Sigmoid colon (tissue), 7 donors: Measurements from ENCODE around the gene SIM2. TPM values are rescaled to one million over a fixed set of nuclear protein-coding genes. Genes with fewer than 3 reads are reported as not detected.
A peak's percentile ranks its signal among the peaks of the same experiment; 100 is the strongest.

Experiments
- DNase-seq: peaks from one replicate; pipeline ENCODE4 v3.0.0-alpha.2; 2019
- H3K27ac ChIP-seq, 4 donors: fragments of 200-600 bp; sonication (generic); one replicate each; pipeline ENCODE4 v1.5.1; 2016 to 2019; ENCODE audit warnings: mild to moderate bottlenecking in 1 of 4
- H3K27me3 ChIP-seq, 3 donors: fragments of 200-600 bp; sonication (generic); one replicate each; pipeline ENCODE4 v1.5.1; 2019; ENCODE audit warnings: mild to moderate bottlenecking in 1 of 3
- H3K36me3 ChIP-seq, 4 donors: fragments of 200-600 bp; sonication (generic); one replicate each; pipeline ENCODE4 v1.5.1; 2016 to 2019
- H3K4me1 ChIP-seq, 4 donors: fragments of 200-600 bp; sonication (generic); one replicate each; pipeline ENCODE4 v1.5.1; 2017 to 2019
- H3K4me3 ChIP-seq, 4 donors: fragments of 200-600 bp; sonication (generic); one replicate each; pipeline ENCODE4 v1.5.1; 2017 to 2019; ENCODE audit warnings: mild to moderate bottlenecking in 2 of 4, moderate library complexity in 1 of 4
- H3K9me3 ChIP-seq, 4 donors: fragments of 200-600 bp in 3 of 4; sonication (generic) in 3 of 4; one replicate each; pipeline versions ENCODE4 v1.5.1 to v1.6.1; 2013 to 2019
- CTCF ChIP-seq, 4 experiments: fragments of 450-650 bp in 3 of 4; fragments of 200-600 bp in 1 of 4; IDR thresholded peaks; one replicate each; pipeline ENCODE4 v1.5.1; 2016 to 2019; ENCODE audit warnings: antibody characterized with exemption in 4 of 4, mild to moderate bottlenecking in 3 of 4, moderate library complexity in 2 of 4
- EP300 ChIP-seq, 4 donors: sonication (generic); formaldehyde crosslinking; IDR thresholded peaks; one replicate each; pipeline ENCODE4 v1.6.1; 2017; ENCODE audit warnings: antibody characterized with exemption in 4 of 4
- POLR2A ChIP-seq, 2 donors: fragments of 450-650 bp; IDR thresholded peaks; one replicate each; pipeline ENCODE4 v1.6.1; 2016; ENCODE audit warnings: antibody characterized with exemption in 2 of 2, mild to moderate bottlenecking in 2 of 2, moderate library complexity in 2 of 2
- POLR2AphosphoS5 ChIP-seq, 4 donors: sonication (generic); formaldehyde crosslinking; IDR thresholded peaks; one replicate each; pipeline ENCODE4 v1.6.1; 2017; ENCODE audit warnings: antibody characterized with exemption in 4 of 4
- WGBS, 2 donors: extraction: QIAGEN DNeasy Blood & Tissue Kit; methylation state at CpG; one replicate each; pipeline ENCODE4 v1.1.7; 2013; 5-methylcytosine and 5-hydroxymethylcytosine counted together
- intact Hi-C: fragments of 100-400 bp; cut with DNase I; formaldehyde crosslinking; loops from one replicate; pipeline ENCODE4 v1.15.1; 2023
- polyA plus RNA-seq, 3 donors: library from polyadenylated mRNA; stranded (reverse); fragments of 200-250 nt; gene quantifications; one replicate each; pipeline ENCODE4 v1.2.3, GENCODE V29; 2013
- total RNA-seq, 4 donors: library from RNA; depleted of rRNA; stranded (reverse); fragments of >200 nt; gene quantifications; one replicate each; pipeline ENCODE4 v1.1.0, GENCODE V29; 2016
- donor health status: healthy with polysubstance abuse.
- donor health status: Bipolar disorder and iron deficiency.
- donor health status: healthy.

Gene SIM2
- total and polyA plus RNA-seq, 7 donors: 0.01 to 0.60 TPM; not detected in 5

- WGBS, 2 donors: 4 to 8% methylated on average over 49 of the region's 49 CpGs
- Histone ChIP-seq H3K4me3 (peak overlapping the region in 1 of 4 donors; percentile 11), H3K36me3 (no peaks in the 10 kb centered on the region), H3K9me3 (no peaks in the 10 kb centered on the region), H3K4me1 (peaks cover 0 to 71% (median 64%) of the 10 kb centered on the region in 4 donors), H3K27ac (no peak overlapping the region), H3K27me3 (peaks cover 76 to 100% (median 96%) of the 10 kb centered on the region in 3 donors)
- peak; percentile 56 for DNase-seq
- TF ChIP-seq POLR2A (IDR thresholded peaks at IDR 0.05): no peak
- no peak for TF ChIP-seq EP300 (IDR thresholded peaks at IDR 0.05)
- TF ChIP-seq POLR2AphosphoS5 (IDR thresholded peaks at IDR 0.05): no peak
- no peak for TF ChIP-seq CTCF (IDR thresholded peaks at IDR 0.05)
- intact Hi-C loops: no loop called here
Measured at GRCh38 chr21:36704281-36704957, 5.5 kb downstream of the SIM2 start.

GRCh38 chr21:36704958-36705678 lies 6.2 kb downstream of the SIM2 start:
- peaks cover 76 to 100% (median 96%) of the 10 kb centered on the region in 3 donors for H3K27me3 ChIP-seq
- peak overlapping the region in 1 of 4 donors; percentile 11 for H3K4me3 ChIP-seq
- 5 to 10% methylated on average over 39 of the region's 39 CpGs for WGBS, 2 donors
- no peak overlapping the region for H3K27ac ChIP-seq
- H3K4me1 ChIP-seq: peaks cover 0 to 70% (median 60%) of the 10 kb centered on the region in 4 donors
- TF ChIP-seq EP300 (IDR thresholded peaks at IDR 0.05) (no peak), POLR2A (IDR thresholded peaks at IDR 0.05) (no peak), CTCF (IDR thresholded peaks at IDR 0.05) (no peak), POLR2AphosphoS5 (IDR thresholded peaks at IDR 0.05) (no peak)
- DNase-seq: peak; percentile 41
- intact Hi-C loops: no loop called here
- no peaks in the 10 kb centered on the region for H3K9me3 ChIP-seq
- H3K36me3 ChIP-seq: no peaks in the 10 kb centered on the region

- Histone ChIP-seq H3K27me3 (peaks cover 78 to 100% (median 97%) of the 10 kb centered on the region in 3 donors), H3K9me3 (no peaks in the 10 kb centered on the region), H3K4me1 (peaks cover 0 to 64% (median 55%) of the 10 kb centered on the region in 4 donors), H3K4me3 (no peak overlapping the region), H3K36me3 (no peaks in the 10 kb centered on the region), H3K27ac (no peak overlapping the region)
- intact Hi-C loops: no loop called here
- 5 to 9% methylated on average over 22 of the region's 22 CpGs for WGBS, 2 donors
- TF ChIP-seq EP300 (IDR thresholded peaks at IDR 0.05): no peak
- no peak for DNase-seq
Measured at GRCh38 chr21:36705679-36706481, 7.0 kb downstream of the SIM2 start.

- Histone ChIP-seq H3K27ac (no peak overlapping the region), H3K4me1 (peaks cover 0 to 58% (median 50%) of the 10 kb centered on the region in 4 donors), H3K27me3 (peaks cover 72 to 100% (median 97%) of the 10 kb centered on the region in 3 donors), H3K4me3 (no peak overlapping the region), H3K36me3 (no peaks in the 10 kb centered on the region), H3K9me3 (no peaks in the 10 kb centered on the region)
- 5% methylated on average over 13 of the region's 13 CpGs for WGBS, 2 donors
- no peak for TF ChIP-seq POLR2A (IDR thresholded peaks at IDR 0.05)
- no peak for TF ChIP-seq EP300 (IDR thresholded peaks at IDR 0.05)
- TF ChIP-seq CTCF (IDR thresholded peaks at IDR 0.05): no peak
- no peak for TF ChIP-seq POLR2AphosphoS5 (IDR thresholded peaks at IDR 0.05)
- intact Hi-C loops: no loop called here
- DNase-seq: no peak
Measured at GRCh38 chr21:36706482-36706852, 7.6 kb downstream of the SIM2 start.
